Measurements from ENCODE around the gene HCN2.

- TF ChIP-seq CTCF (IDR thresholded peaks at IDR 0.05; ENCODE audit: low read length) (no peak), EZH2 (IDR thresholded peaks at IDR 0.05; ENCODE audit: borderline replicate concordance, low read length) (no peak)
Observed at GRCh38 chr19:582497-583197, 7.0 kb upstream of the HCN2 start.

Data from OCI-LY1 (cell line).